Measurements from ENCODE around the gene APOBEC2.

Gene APOBEC2

GRCh38 chr6:41064841-41065240 is 11.8 kb downstream of the APOBEC2 start:
- H3K4me2 ChIP-seq (ENCODE audit: insufficient read depth, low read length), result no peak overlapping the region
- no peak overlapping the region for H3K4me3 ChIP-seq (ENCODE audit: low read depth in 1 of 2, low read length in 2 of 2)
- ATAC-seq (ENCODE audit: insufficient read depth, low read depth) (no peak), DNase-seq (no peak)
- no peak overlapping the region for H3K27ac ChIP-seq (ENCODE audit: low read length)
- H3K79me2 ChIP-seq (ENCODE audit: insufficient read depth, low read length), result 0 out of 2 replicates have a peak, but pooled peaks cover 2% of the 10 kb centered on the region
- H3K9me3 ChIP-seq (ENCODE audit: insufficient read depth, low read length, severe bottlenecking), result no peaks in the 10 kb centered on the region
- H3K36me3 ChIP-seq (ENCODE audit: insufficient read depth, low read length), result peaks cover 71% of the 10 kb centered on the region
- no peaks in the 10 kb centered on the region for H4K20me1 ChIP-seq (ENCODE audit: insufficient read depth, low read length)
- H3K9ac ChIP-seq (ENCODE audit: low read depth, low read length), result no peak overlapping the region
- H3K27me3 ChIP-seq (ENCODE audit: insufficient read depth, low read length, poor library complexity), result no peaks in the 10 kb centered on the region
- TF ChIP-seq, protein P1, sequence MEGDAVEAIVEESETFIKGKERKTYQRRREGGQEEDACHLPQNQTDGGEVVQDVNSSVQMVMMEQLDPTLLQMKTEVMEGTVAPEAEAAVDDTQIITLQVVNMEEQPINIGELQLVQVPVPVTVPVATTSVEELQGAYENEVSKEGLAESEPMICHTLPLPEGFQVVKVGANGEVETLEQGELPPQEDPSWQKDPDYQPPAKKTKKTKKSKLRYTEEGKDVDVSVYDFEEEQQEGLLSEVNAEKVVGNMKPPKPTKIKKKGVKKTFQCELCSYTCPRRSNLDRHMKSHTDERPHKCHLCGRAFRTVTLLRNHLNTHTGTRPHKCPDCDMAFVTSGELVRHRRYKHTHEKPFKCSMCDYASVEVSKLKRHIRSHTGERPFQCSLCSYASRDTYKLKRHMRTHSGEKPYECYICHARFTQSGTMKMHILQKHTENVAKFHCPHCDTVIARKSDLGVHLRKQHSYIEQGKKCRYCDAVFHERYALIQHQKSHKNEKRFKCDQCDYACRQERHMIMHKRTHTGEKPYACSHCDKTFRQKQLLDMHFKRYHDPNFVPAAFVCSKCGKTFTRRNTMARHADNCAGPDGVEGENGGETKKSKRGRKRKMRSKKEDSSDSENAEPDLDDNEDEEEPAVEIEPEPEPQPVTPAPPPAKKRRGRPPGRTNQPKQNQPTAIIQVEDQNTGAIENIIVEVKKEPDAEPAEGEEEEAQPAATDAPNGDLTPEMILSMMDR (IDR thresholded peaks at IDR 0.05; ENCODE audit: borderline replicate concordance, extremely low read depth, low read length, poor library complexity, severe bottlenecking), result no peak
- no peak for TF ChIP-seq EZH2 (IDR thresholded peaks at IDR 0.05; ENCODE audit: borderline replicate concordance, low read depth, low read length, severe bottlenecking)
- H3K4me1 ChIP-seq (ENCODE audit: insufficient read depth, low read length), result peaks cover 4% of the 10 kb centered on the region; the same call in 1 of the 2 replicates
- H2AFZ ChIP-seq (ENCODE audit: low read depth, low read length), result no peak overlapping the region

GRCh38 chr6:41065550-41066026 is 12.6 kb downstream of the APOBEC2 start:
- ATAC-seq (ENCODE audit: insufficient read depth, low read depth), result no peak
- H3K4me3 ChIP-seq (ENCODE audit: low read depth in 1 of 2, low read length in 2 of 2), result no peak overlapping the region
- H3K27ac ChIP-seq (ENCODE audit: low read length), result no peak overlapping the region
- peaks cover 73% of the 10 kb centered on the region for H3K36me3 ChIP-seq (ENCODE audit: insufficient read depth, low read length)
- no peaks in the 10 kb centered on the region for H4K20me1 ChIP-seq (ENCODE audit: insufficient read depth, low read length)
- no peak overlapping the region for H2AFZ ChIP-seq (ENCODE audit: low read depth, low read length)
- peaks cover 7% of the 10 kb centered on the region for H3K4me1 ChIP-seq (ENCODE audit: insufficient read depth, low read length)
- H3K9ac ChIP-seq (ENCODE audit: low read depth, low read length), result no peak overlapping the region
- H3K27me3 ChIP-seq (ENCODE audit: insufficient read depth, low read length, poor library complexity), result no peaks in the 10 kb centered on the region
- peaks cover 4% of the 10 kb centered on the region for H3K79me2 ChIP-seq (ENCODE audit: insufficient read depth, low read length)
- H3K9me3 ChIP-seq (ENCODE audit: insufficient read depth, low read length, severe bottlenecking), result no peaks in the 10 kb centered on the region
- TF ChIP-seq, protein P1 (IDR thresholded peaks at IDR 0.05; ENCODE audit: borderline replicate concordance, extremely low read depth, low read length, poor library complexity, severe bottlenecking), result no peak
- no peak for TF ChIP-seq EZH2 (IDR thresholded peaks at IDR 0.05; ENCODE audit: borderline replicate concordance, low read depth, low read length, severe bottlenecking)
- no peak overlapping the region for H3K4me2 ChIP-seq (ENCODE audit: insufficient read depth, low read length)
- no peak for DNase-seq

DNA sequence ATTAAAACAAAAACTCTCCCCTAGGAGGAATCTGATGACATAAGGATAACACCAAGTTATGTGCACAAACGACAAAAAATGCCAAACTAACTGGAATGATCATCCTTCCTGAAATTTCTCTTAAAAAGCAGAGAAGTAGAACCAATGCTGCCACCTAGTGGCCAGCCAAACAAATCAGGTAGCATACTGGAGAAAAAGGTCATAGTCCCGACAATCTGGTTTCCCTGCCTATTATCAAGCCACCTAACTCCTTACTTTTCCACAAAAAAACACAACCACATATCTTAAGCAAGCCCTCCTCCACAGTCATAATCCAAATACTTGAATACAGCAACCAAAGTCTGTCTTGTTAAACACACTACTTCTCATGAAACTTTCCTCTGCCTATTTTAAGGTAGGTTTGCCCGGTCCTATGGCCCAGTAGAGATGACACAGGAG is 13.9 kb downstream of the APOBEC2 start:
- Histone ChIP-seq H4K20me1 (ENCODE audit: insufficient read depth, low read length) (no peaks in the 10 kb centered on the region), H2AFZ (ENCODE audit: low read depth, low read length) (no peak overlapping the region), H3K27me3 (ENCODE audit: insufficient read depth, low read length, poor library complexity) (no peaks in the 10 kb centered on the region), H3K36me3 (ENCODE audit: insufficient read depth, low read length) (peaks cover 69% of the 10 kb centered on the region), H3K4me1 (ENCODE audit: insufficient read depth, low read length) (peaks cover 16% of the 10 kb centered on the region), H3K4me2 (ENCODE audit: insufficient read depth, low read length) (no peak overlapping the region), H3K9me3 (ENCODE audit: insufficient read depth, low read length, severe bottlenecking) (no peaks in the 10 kb centered on the region), H3K79me2 (ENCODE audit: insufficient read depth, low read length) (peaks cover 15% of the 10 kb centered on the region), H3K27ac (ENCODE audit: low read length) (no peak overlapping the region; the same call in 1 of the 2 replicates), H3K9ac (ENCODE audit: low read depth, low read length) (no peak overlapping the region), H3K4me3 (ENCODE audit: low read depth in 1 of 2, low read length in 2 of 2) (no peak overlapping the region)
- DNase-seq (peak; percentile 71), ATAC-seq (ENCODE audit: insufficient read depth, low read depth) (no peak)
- TF ChIP-seq, protein P1 (IDR thresholded peaks at IDR 0.05; ENCODE audit: borderline replicate concordance, extremely low read depth, low read length, poor library complexity, severe bottlenecking), result peak; percentile 90
- TF ChIP-seq EZH2 (IDR thresholded peaks at IDR 0.05; ENCODE audit: borderline replicate concordance, low read depth, low read length, severe bottlenecking), result no peak
